Muscle of leg (tissue), 11 donors: ENCODE results near the gene NRXN3. TPM values are rescaled to one million over a fixed set of nuclear protein-coding genes. Genes with fewer than 3 reads are reported as not detected.

Experiments used
- DNase-seq: peaks from one replicate; pipeline ENCODE4 v3.0.0; 2013
- H3K27ac ChIP-seq: one replicate; pipeline ENCODE4 v1.5.1; 2013; ENCODE audit warnings: mild to moderate bottlenecking, low read length, control low read depth
- H3K27me3 ChIP-seq: one replicate; pipeline ENCODE4 v1.6.1; 2013; ENCODE audit warnings: low read length; ENCODE audit not compliant: control insufficient read depth, insufficient read depth
- H3K36me3 ChIP-seq: one replicate; pipeline ENCODE4 v1.6.1; 2013; ENCODE audit warnings: low read length; ENCODE audit not compliant: control insufficient read depth, insufficient read depth
- H3K4me1 ChIP-seq: one replicate; pipeline ENCODE4 v1.6.1; 2013; ENCODE audit warnings: low read length; ENCODE audit not compliant: control insufficient read depth, insufficient read depth
- H3K4me3 ChIP-seq: one replicate; pipeline ENCODE4 v1.5.1; 2013; ENCODE audit warnings: low read length, control low read depth
- H3K9me3 ChIP-seq: replicated peaks from 2 replicates; pipeline ENCODE4 v1.6.1; 2013; ENCODE audit warnings: low read depth, low read length; ENCODE audit not compliant: control insufficient read depth
- WGBS: methylation state at CpG from one replicate; pipeline ENCODE4 v1.1.5; 2013; ENCODE audit warnings: missing lambda C conversion rate; ENCODE audit not compliant: insufficient coverage; 5-methylcytosine and 5-hydroxymethylcytosine counted together
- polyA plus RNA-seq, 8 donors: library from polyadenylated mRNA; unstranded; fragments of 120-200 nt; gene quantifications; one replicate each; pipeline versions ENCODE4 v1.2.1 to v1.2.3, GENCODE V29; 2013; ENCODE audit warnings: inconsistent platforms in 1 of 8, low replicate concordance in 1 of 8; ENCODE audit not compliant: insufficient read length in 8 of 8, insufficient read depth in 1 of 8
- total RNA-seq: library from RNA; stranded (reverse); fragments of 120-200 nt; gene quantifications from one replicate; pipeline ENCODE4 v1.2.4, GENCODE V29; 2013

The NRXN3 gene
- total and polyA plus RNA-seq, 9 donors: 0.49 to 1.9 (median 0.69) TPM

DNA sequence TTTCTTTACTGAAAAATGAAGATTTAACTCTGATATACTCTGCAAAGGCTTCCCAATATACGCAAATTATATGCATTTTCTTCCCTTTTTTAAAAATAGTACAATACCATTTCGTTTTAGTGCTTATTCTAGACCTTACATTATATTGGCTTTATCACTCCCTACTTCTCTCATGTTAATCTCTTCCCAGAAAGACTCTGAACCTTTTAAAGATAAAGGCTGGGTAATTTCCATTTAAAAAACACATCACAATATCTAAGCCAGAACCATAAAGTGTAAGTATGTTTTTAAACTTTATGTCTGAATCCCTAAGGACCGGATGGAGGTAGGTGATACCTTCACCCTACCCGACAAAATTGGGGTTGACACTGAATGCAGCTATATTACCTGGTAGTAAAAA is 1720.4 kb downstream of the NRXN3 start:
- no CpG with 5 or more reads among the region's 4 CpGs for WGBS
- no peaks in the 10 kb centered on the region for H3K27me3 ChIP-seq
- H3K4me3 ChIP-seq: no peak overlapping the region
- no peak for DNase-seq
- H3K36me3 ChIP-seq: no peaks in the 10 kb centered on the region
- no peaks in the 10 kb centered on the region for H3K9me3 ChIP-seq
- H3K4me1 ChIP-seq: no peaks in the 10 kb centered on the region
- H3K27ac ChIP-seq: no peak overlapping the region

DNA sequence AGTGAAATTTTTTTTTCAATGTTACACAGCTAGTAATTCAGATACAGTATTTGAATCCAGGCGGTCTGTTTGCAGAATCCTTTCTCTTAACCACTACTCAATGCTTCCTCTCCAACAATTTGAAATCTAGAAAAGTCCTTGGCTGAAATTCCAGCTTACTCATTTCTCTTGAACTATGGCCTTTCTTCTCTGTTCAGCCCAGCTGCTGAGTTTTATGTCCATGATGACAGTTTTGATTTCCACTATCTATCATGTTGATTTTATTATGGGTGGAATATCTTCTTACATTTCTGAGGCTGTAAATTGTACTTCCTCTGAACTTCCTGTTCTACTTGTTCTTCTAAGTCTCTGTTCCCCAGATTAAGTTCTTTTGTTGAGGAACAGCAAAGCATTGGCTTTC is 1725.8 kb downstream of the NRXN3 start:
- Histone ChIP-seq H3K9me3 (no peaks in the 10 kb centered on the region), H3K36me3 (no peaks in the 10 kb centered on the region), H3K4me3 (no peak overlapping the region), H3K27me3 (no peaks in the 10 kb centered on the region), H3K4me1 (no peaks in the 10 kb centered on the region), H3K27ac (no peak overlapping the region)
- DNase-seq: peak; percentile 27
- no CpG with 5 or more reads among the region's 1 CpG for WGBS

DNA sequence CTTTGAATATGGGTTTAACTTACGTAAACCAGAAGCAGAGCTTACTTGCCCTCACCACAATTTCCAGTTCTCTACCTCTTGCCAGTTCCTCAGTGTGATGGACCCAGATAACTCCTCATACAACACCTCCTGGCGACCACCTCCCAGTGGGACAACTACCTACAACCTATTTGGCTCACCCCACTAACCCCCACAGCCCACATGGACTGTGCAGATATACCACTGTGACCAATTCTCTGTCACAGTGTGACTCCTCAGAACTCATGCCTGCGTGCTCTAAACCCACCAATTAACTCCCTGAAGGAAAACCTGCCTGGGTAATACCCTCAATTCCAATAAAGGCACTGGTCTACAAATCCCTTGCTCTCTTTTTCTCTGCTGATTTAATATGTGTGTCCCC is 1729.4 kb downstream of the NRXN3 start:
- no peak for DNase-seq
- H3K9me3 ChIP-seq: no peaks in the 10 kb centered on the region
- H3K27me3 ChIP-seq: no peaks in the 10 kb centered on the region
- 83% methylated on average over 3 of the region's 3 CpGs for WGBS
- H3K4me3 ChIP-seq: no peak overlapping the region
- no peaks in the 10 kb centered on the region for H3K36me3 ChIP-seq
- H3K4me1 ChIP-seq: no peaks in the 10 kb centered on the region
- no peak overlapping the region for H3K27ac ChIP-seq

DNA sequence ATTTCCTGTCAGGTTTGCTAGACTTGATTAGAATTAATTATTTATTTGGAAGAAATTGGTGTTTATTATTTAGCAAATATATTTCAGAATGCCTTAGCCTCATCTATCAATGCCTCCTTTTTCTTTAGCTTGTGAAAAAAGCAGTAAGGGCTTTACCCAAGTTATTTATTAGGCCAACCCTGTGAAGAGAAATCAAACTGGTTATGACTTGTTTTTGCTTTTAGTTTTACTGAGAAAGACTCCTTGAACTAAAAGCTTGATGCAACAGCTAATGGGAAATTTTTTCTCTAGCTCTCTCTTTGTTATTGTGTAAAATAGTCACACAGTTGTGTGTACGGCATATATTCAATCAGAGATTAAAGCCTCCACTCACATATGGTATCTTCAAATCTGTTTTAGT is 1734.3 kb downstream of the NRXN3 start:
- no peak for DNase-seq
- H3K27ac ChIP-seq: no peak overlapping the region
- no CpG with 5 or more reads among the region's 1 CpG for WGBS
- H3K9me3 ChIP-seq: no peaks in the 10 kb centered on the region
- H3K27me3 ChIP-seq: no peaks in the 10 kb centered on the region
- H3K4me3 ChIP-seq: no peak overlapping the region
- H3K4me1 ChIP-seq: no peaks in the 10 kb centered on the region
- no peaks in the 10 kb centered on the region for H3K36me3 ChIP-seq

DNA sequence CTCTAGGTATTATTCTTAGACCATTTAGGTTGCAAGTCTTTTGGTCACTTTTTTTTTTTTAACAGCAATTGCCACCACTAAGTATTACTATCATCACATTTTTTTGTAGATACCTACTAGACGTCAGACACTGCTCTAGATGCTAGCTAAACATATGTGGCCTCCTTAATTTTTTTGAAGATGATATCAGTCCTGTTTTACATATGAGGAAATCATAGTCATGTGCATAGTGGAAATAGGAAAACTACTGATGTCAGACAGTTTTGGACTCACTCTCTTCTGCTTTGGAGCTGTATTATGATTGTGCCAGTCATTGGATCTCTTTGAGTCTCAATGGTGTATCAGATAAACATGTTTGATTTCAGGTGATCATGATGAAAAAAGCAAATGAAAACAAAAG is 1736.8 kb downstream of the NRXN3 start:
- Histone ChIP-seq H3K27me3 (no peaks in the 10 kb centered on the region), H3K4me3 (no peak overlapping the region), H3K4me1 (no peaks in the 10 kb centered on the region), H3K36me3 (no peaks in the 10 kb centered on the region), H3K27ac (no peak overlapping the region), H3K9me3 (no peaks in the 10 kb centered on the region)
- DNase-seq: no peak
- no CpG with 5 or more reads among the region's 1 CpG for WGBS

DNA sequence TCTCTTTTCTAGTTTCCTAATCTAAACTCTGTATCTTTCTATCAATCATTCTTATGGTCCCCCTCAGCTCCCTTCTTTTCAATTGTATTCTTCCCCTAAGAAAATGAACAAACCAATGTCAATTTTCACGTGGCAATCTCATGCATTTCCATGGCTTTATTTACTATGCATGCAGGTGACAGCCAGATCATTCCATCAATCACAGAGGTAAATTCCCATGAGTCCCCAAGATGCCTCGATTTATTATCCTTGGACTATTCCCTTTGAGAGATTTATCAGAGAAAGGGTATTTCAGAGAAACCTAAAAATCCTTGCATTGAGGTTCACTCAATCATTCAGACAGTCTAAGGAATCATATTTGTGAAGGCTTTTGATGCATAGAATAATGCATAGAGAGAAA is 1739.9 kb downstream of the NRXN3 start:
- no peak overlapping the region for H3K27ac ChIP-seq
- no peak overlapping the region for H3K4me3 ChIP-seq
- H3K4me1 ChIP-seq: no peaks in the 10 kb centered on the region
- no peaks in the 10 kb centered on the region for H3K9me3 ChIP-seq
- WGBS: 29% methylated on average over 1 of the region's 2 CpGs
- no peak for DNase-seq
- H3K36me3 ChIP-seq: no peaks in the 10 kb centered on the region
- no peaks in the 10 kb centered on the region for H3K27me3 ChIP-seq

DNA sequence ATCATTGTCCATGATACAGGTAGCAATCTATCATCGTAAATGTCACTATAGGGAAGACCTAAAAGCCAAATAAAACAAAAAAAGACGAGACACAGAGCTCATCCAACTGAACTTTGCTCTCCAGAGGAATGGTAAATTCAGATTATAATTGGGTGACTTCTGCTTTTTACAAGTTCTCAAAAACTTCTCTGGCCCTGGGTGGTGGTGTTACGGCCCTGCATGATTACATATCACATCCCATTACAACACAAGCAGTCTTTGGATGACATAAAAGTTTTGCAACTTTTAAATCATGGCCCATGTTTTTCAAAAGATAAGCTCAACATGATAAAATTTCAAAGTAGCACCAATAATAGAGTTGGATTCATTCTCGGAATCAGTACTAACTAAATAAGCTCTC is 1741.6 kb downstream of the NRXN3 start:
- Histone ChIP-seq H3K27me3 (no peaks in the 10 kb centered on the region), H3K4me3 (no peak overlapping the region), H3K4me1 (no peaks in the 10 kb centered on the region), H3K36me3 (no peaks in the 10 kb centered on the region), H3K9me3 (no peaks in the 10 kb centered on the region), H3K27ac (no peak overlapping the region)
- no peak for DNase-seq
- WGBS: no CpG with 5 or more reads among the region's 4 CpGs

DNA sequence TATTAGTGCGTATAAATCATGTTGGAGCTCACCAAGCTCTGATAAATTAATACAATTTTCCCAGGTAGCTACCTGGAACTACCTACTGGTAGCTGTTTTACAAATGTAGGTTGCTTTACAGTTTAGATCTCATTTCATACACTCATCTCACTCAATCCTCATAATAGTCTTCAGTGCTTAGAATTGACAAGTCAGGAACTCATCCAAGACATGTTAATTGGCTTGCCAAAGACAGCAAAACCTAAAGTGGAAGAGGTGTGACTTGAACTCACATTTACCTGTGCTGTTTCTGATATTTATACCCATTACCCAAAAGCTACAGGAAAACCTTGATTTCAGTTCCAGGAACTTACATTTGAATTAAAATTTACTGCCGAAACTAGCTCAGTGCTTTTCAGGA is 1744.4 kb downstream of the NRXN3 start:
- no peak for DNase-seq
- no peaks in the 10 kb centered on the region for H3K9me3 ChIP-seq
- H3K4me3 ChIP-seq: no peak overlapping the region
- no peaks in the 10 kb centered on the region for H3K36me3 ChIP-seq
- no peak overlapping the region for H3K27ac ChIP-seq
- WGBS: no CpG with 5 or more reads among the region's 2 CpGs
- H3K27me3 ChIP-seq: no peaks in the 10 kb centered on the region
- H3K4me1 ChIP-seq: no peaks in the 10 kb centered on the region

DNA sequence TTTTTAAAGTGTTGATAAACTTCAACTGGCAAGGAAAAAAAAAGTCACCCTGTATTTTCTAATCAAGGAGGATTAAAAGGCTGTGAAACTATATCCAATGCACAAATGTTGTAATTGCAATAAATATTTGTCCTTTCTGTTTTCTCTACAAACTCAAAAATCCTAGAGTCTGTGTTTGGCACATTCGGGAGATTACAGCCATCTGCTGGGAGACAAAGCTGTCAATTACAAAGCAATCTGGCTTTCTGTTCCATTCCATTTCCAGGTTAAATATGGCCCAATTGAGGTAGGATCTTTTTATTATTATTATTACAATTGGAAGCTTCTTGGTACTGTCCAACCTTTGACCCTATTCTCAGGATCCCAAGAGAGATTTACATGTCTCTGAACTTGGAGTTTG is 1745.2 kb downstream of the NRXN3 start:
- H3K36me3 ChIP-seq: no peaks in the 10 kb centered on the region
- WGBS: no CpG with 5 or more reads among the region's 1 CpG
- no peaks in the 10 kb centered on the region for H3K9me3 ChIP-seq
- no peak overlapping the region for H3K27ac ChIP-seq
- no peaks in the 10 kb centered on the region for H3K27me3 ChIP-seq
- no peaks in the 10 kb centered on the region for H3K4me1 ChIP-seq
- H3K4me3 ChIP-seq: no peak overlapping the region
- no peak for DNase-seq

DNA sequence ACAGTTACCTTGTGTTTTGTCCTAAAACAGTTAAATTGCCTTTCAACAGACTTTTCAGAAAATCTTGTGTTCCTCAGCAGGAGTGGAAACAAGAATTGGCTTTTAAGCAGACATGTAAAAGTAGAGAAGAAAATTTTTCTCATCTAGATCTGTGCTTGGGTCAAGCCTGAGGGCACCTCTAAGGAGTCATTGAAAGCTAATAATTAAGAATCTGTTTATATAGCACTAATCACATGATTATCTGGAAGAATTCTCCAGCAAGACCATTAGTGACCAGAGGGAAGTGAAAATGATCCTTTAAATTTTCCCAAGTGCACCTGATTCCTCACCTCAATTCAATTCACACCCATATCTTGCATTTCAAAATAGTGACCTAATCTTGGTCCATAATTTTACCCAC is 1746.1 kb downstream of the NRXN3 start:
- Histone ChIP-seq H3K27ac (no peak overlapping the region), H3K27me3 (no peaks in the 10 kb centered on the region), H3K4me1 (no peaks in the 10 kb centered on the region), H3K4me3 (no peak overlapping the region), H3K9me3 (no peaks in the 10 kb centered on the region), H3K36me3 (no peaks in the 10 kb centered on the region)
- no peak for DNase-seq

DNA sequence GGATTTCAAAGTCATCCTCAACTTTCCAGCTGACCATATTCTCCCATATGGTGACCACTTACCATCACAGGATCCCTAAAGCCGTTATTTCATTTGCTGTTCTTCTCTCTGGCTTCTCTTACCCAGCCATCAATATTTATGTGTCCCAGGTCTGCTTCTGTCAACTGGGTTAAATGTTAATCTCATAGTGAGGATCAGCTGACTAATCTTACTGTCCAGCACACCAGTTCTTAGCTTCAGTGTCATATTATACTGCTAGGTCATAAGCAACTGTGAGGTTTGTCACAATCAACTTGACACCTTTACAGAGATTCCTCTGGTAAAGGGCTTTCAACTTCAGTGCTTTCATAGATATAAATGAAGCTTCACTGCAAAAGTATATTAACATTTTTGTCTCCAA is 1746.7 kb downstream of the NRXN3 start:
- no peak for DNase-seq
- WGBS: no CpG with 5 or more reads among the region's 1 CpG
- no peak overlapping the region for H3K4me3 ChIP-seq
- H3K4me1 ChIP-seq: no peaks in the 10 kb centered on the region
- H3K9me3 ChIP-seq: no peaks in the 10 kb centered on the region
- H3K36me3 ChIP-seq: no peaks in the 10 kb centered on the region
- H3K27me3 ChIP-seq: no peaks in the 10 kb centered on the region
- H3K27ac ChIP-seq: no peak overlapping the region
